Measurements from ENCODE around the gene RIMS4.

Gene RIMS4

GRCh38 chr20:44736170-44737021 lies 74.0 kb downstream of the RIMS4 start:
- DNase-seq = no peak

DNA sequence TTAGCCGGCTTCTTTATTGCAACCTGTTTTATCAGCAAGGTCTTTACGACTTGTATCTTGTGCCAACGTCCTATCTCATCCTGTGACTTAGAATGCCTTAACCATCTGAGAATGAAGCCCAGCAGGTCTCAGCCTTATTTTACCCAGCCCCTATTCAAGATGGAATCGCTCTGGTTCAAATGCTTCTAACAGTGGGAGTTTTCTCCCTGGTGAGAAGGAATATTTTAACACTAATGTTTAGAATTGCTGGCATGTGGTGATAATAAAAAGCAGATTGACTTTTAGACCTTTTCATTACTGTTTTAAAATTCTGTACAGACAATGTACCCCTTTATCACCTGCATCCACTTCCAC lies 74.6 kb downstream of the RIMS4 start:
- DNase-seq = no peak

- DNase-seq = no peak
Measured at GRCh38 chr20:44734938-44735337, 75.4 kb downstream of the RIMS4 start.

DNA sequence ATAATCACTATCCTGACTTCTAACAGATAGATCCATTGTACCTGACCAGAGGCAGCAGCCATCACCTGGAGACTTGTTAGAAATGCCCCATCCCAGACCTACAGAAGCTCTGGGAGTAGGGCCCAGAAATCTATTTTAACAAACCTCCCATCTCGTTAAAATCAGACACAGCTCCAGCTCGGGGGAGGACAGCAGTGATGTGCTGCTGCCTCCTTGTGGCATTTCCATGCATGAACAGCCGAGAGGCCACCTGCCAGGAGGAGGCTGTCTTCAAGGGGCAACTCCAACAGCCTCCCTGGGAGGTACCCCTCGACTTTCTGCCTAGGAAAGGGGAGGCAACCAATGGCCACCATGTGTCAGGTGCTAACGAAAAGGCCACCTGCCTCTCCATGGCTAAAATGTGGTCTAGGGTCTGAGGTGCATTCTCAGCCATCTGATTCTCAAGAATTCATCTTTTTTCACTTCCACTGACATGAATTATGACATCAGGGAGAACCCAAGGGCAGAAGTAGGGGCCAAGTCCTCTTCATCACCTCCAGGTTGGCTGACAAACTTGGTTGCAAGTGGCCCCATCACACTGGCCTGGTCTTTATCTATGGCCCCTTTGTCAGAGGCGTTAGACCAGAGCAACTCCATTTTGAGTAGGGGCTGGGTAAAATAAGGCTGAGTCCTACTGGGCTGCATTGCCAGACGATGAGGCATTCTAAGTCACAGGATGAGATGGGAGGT lies 76.8 kb downstream of the RIMS4 start:
- DNase-seq = peak; percentile 39

DNA sequence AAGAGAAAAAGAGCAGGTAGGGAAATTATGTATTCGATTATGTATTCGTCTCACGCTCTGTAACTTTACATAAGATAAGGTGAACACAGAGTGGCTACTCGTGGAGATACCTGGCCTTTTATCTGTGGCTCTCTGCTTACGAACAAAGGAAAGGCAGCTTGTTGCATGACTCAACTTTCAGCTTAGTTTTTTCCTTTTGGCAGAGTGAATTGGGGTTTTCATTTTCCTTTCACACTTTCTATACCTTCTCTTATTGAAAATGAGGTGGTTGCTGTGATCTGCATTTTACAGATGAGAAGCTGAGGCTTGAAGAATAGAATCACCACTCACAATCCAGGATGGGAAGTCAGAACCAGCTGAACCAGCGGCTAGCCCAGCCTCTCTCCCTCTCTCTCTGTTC lies 78.0 kb downstream of the RIMS4 start:
- no peak for DNase-seq

GRCh38 chr20:44731657-44732056 lies 78.7 kb downstream of the RIMS4 start:
- DNase-seq = no peak

- DNase-seq = no peak
Measured at GRCh38 chr20:44730441-44730840, 79.9 kb downstream of the RIMS4 start.

DNA sequence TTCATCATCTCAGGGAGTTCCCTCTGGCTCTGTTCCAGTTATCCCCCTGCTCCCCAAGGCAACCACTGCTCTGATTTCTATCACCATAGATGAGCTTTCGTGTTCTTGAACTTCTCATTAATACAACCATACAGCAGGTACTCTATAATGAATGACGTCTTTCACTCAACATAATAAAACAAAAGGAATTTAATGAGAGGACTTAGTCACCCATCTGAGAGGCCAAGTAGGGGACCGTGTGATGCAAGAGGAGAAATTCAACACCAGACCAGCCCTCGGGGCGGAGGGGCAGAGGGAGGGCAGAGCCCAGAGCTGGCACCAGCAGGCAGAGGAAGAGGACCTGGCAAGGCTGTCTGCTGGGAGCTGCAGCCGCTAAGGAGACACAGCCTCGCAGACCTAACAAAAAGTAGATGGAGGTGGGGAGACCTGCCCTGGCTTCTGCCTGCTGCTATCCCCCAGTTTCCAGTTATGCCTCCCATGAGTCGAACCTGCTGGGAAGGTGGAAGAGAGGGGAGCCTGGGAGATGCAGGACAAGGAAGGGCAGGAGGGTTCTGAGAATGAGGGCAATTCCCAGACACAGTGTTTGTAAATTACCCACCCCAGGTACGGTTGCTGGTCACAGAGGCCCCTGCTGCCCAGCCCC lies 81.4 kb downstream of the RIMS4 start:
- DNase-seq = no peak

DNA sequence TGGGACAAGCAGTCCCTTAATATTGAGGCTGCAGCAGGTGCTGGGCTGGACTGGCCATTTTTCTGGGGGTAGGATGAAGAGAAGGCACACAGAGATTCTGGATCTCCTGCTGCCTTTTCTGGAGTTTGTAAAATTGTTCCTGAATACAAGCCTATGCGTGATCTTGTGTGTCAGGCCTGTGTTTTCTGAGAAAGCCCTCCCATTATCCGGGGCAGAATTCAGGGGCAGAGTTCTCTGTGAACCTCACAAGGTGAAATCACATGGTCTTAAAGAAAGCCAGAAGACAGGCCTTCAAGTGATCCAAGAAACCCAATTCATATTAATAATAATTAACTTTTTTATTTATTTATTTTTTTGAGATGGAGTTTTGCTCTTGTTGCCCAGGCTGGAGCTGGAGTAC lies 82.7 kb downstream of the RIMS4 start:
- no peak for DNase-seq

- DNase-seq = no peak
Measured at GRCh38 chr20:44727039-44727438, 83.3 kb downstream of the RIMS4 start.

- DNase-seq = no peak
Measured at GRCh38 chr20:44725837-44726236, 84.5 kb downstream of the RIMS4 start.

DNA sequence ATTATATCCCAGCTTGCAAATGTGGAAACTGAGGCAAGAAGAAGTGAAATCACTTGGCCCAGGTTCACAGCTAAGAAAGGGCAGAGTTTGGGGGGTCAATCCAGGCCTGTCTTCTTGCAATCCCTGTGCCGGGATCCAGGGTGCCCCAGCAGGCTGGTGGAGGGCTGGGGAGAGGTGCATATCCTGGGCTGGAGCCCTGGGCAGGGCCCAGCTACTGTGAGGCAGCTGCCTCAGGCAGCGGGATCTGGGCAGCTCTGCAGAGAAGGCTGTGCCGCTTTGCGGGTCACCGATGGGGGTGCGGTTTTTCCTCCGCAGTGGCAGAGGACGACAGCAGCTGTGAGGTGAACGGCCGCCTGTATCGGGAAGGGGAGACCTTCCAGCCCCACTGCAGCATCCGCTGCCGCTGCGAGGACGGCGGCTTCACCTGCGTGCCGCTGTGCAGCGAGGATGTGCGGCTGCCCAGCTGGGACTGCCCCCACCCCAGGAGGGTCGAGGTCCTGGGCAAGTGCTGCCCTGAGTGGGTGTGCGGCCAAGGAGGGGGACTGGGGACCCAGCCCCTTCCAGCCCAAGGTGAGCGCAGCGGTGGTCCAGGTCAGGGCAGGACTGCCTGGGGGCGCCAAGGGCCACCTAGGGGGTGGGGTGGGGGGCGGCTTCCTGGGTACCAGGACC lies 85.8 kb downstream of the RIMS4 start:
- DNase-seq = no peak

DNA sequence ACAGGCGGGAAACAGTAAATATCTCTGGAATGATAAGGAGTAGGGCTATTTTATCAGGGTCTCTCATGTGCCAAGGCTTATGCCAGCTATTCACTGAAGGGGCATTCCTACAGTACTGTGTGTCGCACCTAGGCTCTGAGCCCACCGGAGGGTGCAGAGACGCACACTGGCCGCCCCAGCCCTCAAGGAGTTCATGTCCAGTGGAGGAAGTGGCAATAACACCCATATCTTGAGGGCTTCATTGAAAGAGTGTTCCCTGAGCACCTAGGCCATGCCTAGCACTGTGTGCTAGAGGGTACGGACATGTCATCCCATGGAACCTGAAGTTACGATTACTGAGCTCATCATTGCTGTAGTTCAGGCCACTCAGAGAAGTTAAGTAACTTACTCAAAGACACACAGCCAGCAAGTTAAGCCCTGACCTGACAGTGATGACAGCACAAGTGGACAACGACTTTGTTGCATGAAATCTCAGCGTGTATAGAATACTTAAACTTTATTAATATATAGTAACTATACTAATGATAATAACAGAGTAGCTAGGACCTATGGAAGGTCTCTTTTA lies 86.5 kb downstream of the RIMS4 start:
- DNase-seq = no peak

- no peak for DNase-seq
Measured at GRCh38 chr20:44723391-44723790, 87.0 kb downstream of the RIMS4 start.

- DNase-seq = no peak
Measured at GRCh38 chr20:44722990-44723389, 87.4 kb downstream of the RIMS4 start.

- no peak for DNase-seq
Measured at GRCh38 chr20:44721785-44722054, 88.6 kb downstream of the RIMS4 start.

GRCh38 chr20:44720997-44721784 lies 89.2 kb downstream of the RIMS4 start:
- DNase-seq = no peak

DNA sequence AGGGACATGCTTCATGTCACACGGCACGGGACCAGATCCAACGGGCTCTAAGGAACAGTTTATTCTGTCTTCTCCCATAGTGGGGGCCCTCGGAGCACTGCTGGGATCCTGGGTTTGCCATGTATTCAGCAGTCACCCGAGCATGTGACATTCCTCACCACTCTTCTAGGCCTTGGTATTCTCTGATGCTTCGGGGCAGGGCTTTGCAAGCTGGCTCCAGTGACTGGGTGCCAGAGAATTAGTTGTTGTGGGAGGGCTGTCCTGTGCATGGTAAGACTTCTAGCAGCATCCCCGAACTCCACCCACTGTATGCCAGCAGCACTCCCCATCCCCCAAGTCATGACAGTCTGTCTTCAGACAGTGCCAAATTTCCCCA lies 89.7 kb downstream of the RIMS4 start:
- DNase-seq = no peak

DNA sequence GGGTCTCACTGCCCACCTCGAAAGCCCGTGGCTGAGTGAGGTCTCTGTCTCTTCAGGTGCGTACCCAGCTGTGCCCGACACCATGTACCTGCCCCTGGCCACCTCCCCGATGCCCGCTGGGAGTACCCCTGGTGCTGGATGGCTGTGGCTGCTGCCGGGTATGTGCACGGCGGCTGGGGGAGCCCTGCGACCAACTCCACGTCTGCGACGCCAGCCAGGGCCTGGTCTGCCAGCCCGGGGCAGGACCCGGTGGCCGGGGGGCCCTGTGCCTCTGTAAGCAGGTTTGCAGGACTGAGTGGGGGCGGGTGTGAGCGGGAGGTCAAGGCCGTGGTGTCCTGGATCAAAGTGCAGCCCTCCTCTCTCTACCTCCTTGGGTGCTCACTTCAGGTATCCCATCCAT lies 90.5 kb downstream of the RIMS4 start:
- DNase-seq = no peak

DNA sequence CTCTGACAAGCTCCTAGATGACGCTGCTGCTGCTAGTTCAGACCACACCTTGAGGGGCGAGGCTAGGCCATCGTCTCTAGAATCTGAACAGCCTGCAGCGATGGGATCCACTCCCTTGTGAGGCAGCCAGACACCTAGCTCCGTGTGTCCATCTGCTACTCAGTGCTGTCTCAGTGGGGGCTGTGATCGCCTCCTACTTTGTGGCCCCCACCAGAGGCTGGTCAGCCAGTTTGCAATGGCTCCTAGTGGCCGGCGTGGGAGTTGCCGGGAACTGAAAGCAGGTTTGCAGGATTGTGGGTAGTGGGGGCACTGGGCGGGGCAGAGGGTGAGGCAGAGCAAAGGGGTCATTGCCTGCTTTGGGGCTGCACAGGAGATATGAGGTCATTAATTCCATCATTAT lies 92.4 kb downstream of the RIMS4 start:
- no peak for DNase-seq

DNA sequence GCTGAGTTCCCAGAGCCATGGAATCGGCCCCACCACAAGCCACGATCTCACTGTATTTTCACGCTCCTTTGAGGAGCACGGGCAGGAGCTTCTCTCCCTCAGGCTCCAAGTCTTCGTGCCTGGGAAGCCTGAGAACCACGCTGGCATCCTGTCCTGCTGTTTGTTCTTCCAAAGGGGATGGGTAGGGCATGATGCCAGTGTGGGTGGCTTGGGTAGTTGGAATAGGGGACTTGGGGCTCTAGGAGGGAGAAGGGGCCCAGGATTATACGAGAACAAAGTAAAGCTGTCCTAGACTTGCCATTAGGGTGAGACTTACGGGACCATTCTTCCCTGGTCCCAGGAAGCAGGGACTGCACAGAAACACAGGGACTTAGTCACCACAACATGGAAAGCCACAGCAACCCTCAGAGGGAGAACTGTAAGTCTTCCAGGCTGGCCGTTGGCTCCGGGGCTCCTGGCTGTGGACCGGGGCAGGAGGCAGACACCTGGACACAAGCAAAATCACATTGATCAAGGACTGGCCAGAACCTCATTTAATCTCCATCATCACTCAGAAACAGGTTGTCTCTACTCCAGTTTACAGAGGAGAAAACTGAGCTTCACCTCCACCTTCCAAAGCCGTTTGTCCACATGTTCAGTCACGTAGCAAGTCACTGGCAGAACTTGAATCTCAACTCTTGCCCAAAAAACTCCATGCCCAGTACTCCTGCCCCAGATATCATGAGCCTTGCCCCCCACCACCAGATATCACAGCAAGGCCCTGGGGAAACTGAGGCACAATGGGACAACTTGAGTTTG lies 93.8 kb downstream of the RIMS4 start:
- no peak for DNase-seq

Data from activated effector memory CD4-positive, alpha-beta T cell treated with Interleukin-2 at 50 U/mL for 16 hours (primary cell).